ENCODE measurements around the gene PRXL2A.

DNA sequence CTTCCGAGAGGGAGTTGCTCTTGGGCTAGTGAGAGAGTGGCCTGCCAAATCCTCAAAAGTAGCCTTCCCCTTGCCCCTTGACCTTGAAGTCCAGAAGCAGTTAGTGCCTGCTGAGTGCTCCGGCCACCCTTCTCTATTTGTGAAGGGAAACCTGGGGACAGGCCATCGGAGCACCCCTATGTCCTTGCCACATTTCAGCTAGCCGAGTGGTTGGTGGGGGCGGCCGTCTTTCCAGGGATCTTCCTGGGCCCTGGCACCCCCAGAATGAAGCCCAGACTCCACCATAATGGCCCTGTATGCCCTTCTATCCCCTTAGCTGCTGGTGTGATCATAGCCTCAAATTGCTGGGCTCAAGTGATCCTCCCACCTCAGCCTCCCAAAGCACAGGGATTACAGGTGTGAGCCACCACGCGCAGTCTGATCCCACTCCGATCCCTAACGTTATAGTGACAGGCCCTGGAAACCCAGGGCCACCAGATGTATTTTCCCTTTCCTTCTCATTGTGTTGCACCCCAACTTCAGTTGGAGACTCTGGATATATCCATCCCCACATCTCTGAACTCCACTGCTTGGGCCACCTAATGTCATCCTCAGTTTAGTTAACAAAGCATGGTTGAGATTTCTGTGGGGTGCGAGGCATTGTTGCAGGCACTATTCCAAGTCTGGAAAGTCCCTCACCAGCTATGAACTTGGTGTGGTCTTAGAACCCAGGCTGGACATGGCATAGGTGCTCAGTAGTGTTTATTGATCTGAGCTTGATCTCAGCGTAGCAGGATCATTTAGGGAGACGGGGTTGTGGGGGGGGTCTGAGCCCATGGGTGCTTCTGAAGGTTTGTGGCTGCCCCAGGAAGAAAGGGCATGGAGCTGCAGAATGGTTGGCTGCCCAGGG is 47.4 kb downstream of the PRXL2A start:
- TF ChIP-seq CTCF (IDR thresholded peaks at IDR 0.05): no peak
- no peak for TF ChIP-seq POLR2A (IDR thresholded peaks at IDR 0.05)

Data from lower leg skin (tissue), 3 donors.